Measurements from ENCODE around the gene PPP1R9B.

PPP1R9B gene

GRCh38 chr17:50103252-50103651, 47.2 kb downstream of the PPP1R9B start:
- no peak for DNase-seq

GRCh38 chr17:50102164-50102991, 48.1 kb downstream of the PPP1R9B start:
- DNase-seq: no peak

DNA sequence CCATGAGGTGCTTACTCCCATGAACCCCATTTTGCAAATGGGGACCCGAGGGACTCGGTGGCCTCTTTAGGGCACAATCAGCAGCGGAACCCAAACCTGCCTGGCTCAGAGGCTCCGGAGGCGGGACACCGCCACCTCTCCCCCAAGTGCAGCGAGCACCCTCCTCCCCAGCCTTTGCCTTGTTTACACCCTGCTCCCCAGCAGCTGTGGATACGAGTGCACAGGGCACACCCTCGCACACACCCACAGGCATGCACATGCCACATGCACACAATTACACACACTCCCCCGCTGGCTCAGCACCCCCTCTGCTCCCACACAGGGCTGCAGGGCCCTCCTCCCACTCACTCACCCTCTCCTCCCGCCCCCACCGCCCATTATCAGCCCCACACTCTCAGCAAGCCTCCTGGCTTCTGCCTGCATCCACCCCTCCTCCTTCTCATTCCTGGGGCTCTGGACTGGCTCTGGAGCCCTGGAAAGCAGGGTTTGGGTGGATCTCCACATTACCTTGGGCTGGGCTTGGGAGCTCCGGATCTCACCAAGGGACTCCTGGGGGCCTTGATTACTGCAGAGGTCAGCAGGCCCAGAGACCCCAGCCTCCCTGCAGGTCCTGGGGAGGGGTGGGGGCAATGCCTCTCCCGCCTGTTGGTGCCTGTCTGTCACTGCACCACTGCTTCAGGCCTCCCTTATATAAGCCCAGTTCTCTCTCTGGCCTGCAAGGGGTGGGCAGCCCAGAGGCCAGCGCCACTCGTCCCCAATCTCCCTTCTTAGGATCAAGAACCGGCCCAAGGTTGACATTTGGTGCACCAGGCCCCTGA, 48.9 kb downstream of the PPP1R9B start:
- no peak for DNase-seq

GRCh38 chr17:50100921-50101345, 49.5 kb downstream of the PPP1R9B start:
- no peak for DNase-seq

DNA sequence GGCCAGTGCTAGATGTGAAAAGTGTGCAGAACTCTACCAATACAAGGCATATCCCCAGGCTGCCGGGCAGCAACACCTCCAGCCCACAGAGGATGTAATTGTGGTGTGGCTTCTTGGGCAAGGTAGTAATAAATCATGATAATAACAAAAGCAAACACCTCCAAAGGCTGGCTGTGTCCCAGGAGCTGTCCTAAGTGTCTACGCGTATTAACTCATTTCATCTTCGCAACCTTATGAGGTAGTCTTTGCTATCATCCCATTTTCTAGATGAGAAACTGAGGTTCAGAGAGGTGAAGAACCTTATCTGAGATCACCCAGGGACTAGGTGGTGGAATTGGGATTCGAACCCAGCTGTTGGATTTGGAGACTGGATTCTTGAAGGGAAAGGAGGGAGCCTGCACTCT, 50.0 kb downstream of the PPP1R9B start:
- DNase-seq: no peak

DNA sequence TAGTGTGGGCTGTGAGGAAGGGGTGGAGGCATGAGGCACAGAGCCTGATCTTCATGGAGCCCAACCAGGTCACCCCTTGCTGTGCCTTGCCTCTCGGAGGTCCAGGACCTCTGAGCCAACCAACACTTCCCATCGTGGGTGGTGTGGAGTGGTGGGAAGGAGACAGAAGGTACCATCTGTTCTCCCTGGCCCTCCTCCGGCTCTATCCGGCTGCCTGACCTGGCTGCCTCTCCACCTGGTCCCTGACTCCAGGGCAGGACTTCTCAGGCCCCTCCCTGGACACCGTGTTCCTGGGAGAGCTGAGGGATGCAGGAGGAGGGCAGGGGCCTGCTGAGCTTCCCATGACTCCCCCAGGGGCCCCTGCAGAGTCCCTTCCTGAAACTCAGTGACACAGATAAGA, 51.5 kb downstream of the PPP1R9B start:
- DNase-seq: no peak

DNA sequence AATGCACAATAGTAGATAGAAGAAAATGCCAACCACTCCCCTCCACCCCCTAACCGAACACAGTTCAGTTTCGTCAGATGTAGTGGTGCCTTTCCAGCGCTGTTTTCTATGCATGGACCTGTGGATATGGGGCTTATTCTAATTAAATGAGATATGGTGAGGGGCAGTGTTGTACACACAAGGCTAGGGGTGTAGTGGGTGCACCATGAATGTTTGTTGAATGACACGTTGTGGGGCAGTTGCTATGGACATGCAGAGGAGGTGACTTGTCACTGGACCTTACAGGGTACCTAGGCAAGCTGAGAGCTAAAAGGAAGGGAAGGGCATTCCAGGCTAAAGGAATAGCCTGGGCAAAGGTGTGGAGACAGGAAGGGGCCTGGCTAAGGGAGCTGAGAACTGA, 51.9 kb downstream of the PPP1R9B start:
- no peak for DNase-seq

GRCh38 chr17:50097926-50098325, 52.6 kb downstream of the PPP1R9B start:
- DNase-seq: no peak

- no peak for DNase-seq
Observed at GRCh38 chr17:50097455-50097854, 53.0 kb downstream of the PPP1R9B start.

DNA sequence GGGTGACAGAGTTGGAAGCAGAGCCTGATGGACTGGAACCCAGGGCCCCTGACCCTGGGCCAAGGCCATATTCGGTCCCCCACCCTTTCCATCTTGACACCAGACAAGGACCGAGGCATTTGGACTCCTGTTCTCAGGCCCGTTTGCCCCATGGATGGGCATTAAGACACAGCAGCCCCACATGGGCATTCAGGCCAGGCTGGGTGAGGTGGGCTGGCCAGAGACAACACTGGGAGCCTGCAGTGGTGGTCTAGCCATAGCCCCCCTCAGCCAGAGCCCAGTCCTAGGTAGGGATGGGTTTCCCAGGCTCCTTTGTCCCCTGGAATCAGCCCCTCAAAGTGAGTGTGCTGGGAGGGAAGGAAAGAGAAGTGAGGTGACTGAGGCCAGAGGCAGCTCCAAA, 53.7 kb downstream of the PPP1R9B start:
- DNase-seq: no peak

GRCh38 chr17:50096092-50096491, 54.4 kb downstream of the PPP1R9B start:
- DNase-seq: no peak

- no peak for DNase-seq
Observed at GRCh38 chr17:50095626-50096037, 54.8 kb downstream of the PPP1R9B start.

GRCh38 chr17:50094753-50095619, 55.5 kb downstream of the PPP1R9B start, which contains the start of gene PDK2:
PDK2 (plus strand) TSS chr17:50095351; CDS start chr17:50095436, 85 bp downstream.
- DNase-seq: peak; percentile 86 to 95 (median 91)

GRCh38 chr17:50094243-50094752, 56.2 kb downstream of the PPP1R9B start:
- DNase-seq: peak; percentile 71 to 93 (median 82)

- DNase-seq: no peak
Observed at GRCh38 chr17:50093807-50094206, 56.7 kb downstream of the PPP1R9B start.

GRCh38 chr17:50093246-50093645, 57.2 kb downstream of the PPP1R9B start:
- DNase-seq: no peak

GRCh38 chr17:50091918-50092285, 58.6 kb downstream of the PPP1R9B start:
- DNase-seq: no peak

- no peak for DNase-seq
Observed at GRCh38 chr17:50090971-50091917, 59.2 kb downstream of the PPP1R9B start.

- DNase-seq: no peak
Observed at GRCh38 chr17:50090071-50090470, 60.4 kb downstream of the PPP1R9B start.

- no peak for DNase-seq
Observed at GRCh38 chr17:50088952-50089825, 61.3 kb downstream of the PPP1R9B start.

Measured in activated CD4-positive, CD25-positive, alpha-beta regulatory T cell (primary cell).